Measurements from ENCODE around the gene HTR4.

Gene HTR4

GRCh38 chr5:148606296-148606695, 48.0 kb downstream of the HTR4 start:
- DNase-seq: no peak

DNA sequence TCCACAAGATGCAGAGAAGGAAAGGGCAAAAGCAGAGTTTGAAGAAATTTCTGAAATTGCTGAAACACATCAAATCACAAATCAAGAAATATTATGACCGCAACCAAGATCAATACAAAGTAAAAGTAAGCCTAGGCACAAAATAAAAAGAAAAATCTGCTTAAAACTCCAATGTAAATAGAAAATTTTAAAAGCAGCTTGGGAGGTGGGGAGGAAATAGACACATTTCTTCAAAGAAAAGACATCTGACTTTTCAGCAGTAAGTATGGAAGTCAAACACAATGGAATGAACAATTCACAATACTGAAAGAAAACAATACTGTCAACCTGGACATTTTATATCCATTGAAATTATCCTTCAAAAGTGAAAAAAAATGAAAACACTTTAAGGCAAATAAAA, 55.1 kb downstream of the HTR4 start:
- no peak for DNase-seq

DNA sequence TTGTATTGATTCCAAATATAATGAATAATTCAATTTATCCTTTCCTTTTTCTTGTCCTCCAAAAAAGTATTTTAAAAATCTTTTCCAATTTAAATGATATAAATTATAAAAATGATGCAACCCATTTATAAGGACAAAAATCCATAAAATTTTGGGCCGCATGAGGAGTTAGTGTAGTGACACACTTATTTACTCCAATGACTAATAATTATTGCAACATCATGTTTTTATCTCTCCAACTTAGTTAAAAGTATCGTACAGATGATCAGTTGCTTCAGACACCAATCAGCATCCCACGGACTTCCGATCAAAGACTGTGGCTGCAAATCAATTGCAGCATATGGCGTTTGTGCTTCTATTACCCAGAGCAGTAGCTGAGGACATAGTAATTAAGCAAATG, 58.6 kb downstream of the HTR4 start:
- no peak for DNase-seq

DNA sequence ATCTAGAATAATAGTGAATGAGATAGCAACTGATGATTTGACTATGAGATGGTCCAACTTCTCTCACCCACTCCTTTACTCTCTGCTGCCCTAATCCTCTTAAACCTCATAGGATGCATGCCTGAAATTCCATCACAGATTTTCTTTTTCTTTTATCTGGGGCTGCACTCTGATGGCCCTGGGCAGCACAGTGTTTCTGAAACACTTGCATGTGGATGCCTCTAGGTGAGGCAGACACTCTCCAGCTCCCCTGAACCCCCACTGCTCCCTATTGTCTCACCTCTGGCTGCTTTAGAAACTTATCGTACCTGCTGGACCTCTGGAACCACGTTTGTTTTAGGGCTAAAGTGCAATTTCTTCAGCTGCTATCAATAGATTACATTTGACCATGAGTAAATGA, 67.5 kb downstream of the HTR4 start:
- no peak for DNase-seq

GRCh38 chr5:148585988-148586387, 68.3 kb downstream of the HTR4 start:
- DNase-seq: no peak

DNA sequence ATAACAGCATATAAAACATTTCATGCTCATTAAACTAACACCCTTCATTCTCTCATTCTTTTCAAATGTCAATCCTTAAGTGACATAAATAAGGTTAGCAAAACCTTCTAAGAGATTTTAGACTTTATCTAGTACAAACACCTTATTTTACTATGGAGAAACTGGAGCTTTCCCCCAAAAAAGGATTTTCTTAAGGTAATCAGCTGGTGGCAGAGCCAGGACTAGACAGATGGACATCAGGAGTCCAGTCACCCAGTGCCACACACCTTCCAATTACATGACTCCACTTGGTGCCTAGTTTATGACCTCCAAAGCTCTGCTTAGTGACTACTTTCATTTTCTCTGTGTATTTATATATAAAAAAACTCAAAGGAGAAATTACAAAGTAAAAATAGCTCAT, 70.2 kb downstream of the HTR4 start:
- DNase-seq: no peak

- DNase-seq: no peak
Observed at GRCh38 chr5:148583421-148583965, 70.8 kb downstream of the HTR4 start.

- no peak for DNase-seq
Observed at GRCh38 chr5:148574167-148574566, 80.2 kb downstream of the HTR4 start.

DNA sequence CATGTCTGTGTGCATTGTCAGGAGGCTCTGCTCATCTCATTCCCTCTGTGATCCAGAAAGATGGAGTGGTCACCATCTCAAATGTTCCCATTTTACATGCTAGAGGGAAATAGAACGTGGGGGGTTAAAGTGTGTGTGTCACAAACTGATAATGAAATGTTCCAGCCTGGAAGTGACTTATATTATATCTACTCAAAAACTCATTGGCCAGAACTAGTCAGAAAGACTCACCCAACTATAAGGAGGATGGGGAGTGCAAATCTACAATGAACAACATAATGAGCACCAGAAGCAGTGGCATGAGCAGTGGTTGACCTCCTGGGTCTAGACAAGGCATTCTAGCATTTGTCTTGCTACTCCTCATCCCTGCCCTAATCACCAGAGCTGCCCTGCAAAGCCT, 81.0 kb downstream of the HTR4 start:
- no peak for DNase-seq

DNA sequence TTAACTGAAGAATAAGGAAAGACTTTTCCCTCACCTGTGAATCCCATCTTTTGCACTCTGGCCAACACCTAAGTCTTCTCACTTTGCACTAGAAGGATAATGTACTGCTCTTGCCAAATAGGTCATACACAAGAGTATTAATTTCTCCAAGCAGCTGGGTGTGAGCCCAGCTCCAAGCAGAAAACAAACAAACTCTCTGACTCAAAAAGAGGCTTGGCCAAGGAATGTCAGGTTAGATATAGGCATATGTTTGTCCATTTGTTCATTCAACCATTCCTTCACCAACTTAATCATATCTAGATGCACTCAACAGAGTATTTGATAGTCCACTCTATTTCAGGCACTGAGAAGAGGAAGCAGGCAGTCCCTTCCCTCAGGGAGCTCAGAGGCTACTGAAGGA, 84.4 kb downstream of the HTR4 start:
- DNase-seq: no peak

DNA sequence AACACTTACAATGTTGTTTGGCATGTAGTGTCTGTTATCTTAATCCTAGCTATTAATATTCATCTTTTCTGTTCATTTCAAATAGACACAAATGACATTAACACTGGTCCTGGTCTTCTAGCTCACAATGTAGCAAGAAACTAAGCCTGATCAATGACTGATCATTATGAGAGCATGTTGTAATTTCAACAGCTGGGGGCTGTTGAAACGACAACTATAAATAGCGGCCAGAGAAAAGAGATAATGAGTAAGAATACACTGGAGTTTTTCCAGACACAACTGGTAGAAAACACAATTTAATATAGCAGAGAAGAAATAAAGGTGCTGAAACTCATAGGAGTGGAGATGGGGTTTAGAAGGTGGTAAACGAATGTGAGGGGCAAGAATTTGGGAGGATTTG, 89.2 kb downstream of the HTR4 start:
- DNase-seq: no peak

GRCh38 chr5:148563021-148563420, 91.3 kb downstream of the HTR4 start:
- DNase-seq: no peak

DNA sequence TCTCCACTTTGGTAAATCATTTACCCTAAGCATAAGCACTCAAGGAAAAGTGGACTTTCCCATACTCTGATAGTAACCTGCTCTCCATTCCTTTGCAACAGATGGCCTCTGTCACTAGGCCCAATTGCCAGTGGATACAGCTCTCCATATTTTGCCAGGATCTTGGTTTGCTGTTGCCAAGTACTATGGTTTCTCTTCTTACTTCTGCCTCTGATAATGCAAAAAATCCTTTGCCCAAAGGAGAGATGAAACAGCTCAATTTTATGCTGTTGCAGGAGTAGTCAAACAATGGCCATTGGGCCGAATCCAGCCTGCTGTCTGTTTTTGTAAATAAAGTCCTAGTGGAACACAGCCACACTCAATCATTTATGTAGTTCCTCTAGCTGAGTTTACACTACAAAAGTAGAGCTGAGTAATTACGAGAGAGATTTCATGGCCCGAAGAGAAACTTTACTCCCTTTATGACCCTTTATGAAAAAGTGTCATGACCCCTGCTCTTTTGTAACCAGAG, 92.5 kb downstream of the HTR4 start:
- DNase-seq: no peak

DNA sequence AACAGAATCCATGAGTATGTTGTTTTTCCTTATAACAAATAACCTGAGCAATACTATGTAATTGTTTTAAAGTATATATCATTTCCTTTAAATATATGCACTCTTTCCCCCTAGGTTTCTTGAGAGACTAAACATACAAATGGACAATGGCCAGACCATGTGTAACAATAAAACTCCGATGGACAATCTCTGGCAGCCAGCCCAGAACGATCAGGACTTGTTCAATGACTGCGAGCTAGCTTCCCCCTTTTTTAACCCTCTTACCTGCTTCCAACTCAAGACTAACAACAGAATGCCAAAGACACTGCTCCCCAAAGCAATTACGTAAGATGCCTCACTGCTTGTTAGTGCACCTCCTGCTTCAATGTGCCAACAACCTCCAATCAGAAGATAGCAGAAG, 94.9 kb downstream of the HTR4 start:
- DNase-seq: no peak

GRCh38 chr5:148558892-148559291, 95.4 kb downstream of the HTR4 start:
- no peak for DNase-seq

DNA sequence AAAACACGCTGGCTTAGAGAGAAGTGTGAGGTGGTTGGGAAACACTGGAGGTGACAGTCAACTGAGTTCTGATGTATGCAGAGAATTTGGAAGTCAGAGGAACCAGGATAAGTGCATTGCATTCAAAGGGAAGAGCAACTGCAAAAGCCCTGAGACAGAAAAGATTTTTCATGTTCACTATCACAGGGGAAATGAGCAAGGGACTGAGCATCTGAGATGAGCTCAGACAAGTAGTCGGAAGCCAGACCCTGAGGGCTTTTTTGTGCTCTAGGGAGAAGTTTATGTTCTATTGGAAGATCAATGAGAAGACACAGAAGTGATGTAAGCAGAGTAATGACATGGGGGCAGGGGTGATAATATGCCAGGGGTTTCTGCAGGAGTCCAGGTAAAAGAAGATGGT, 97.5 kb downstream of the HTR4 start:
- DNase-seq: no peak

GRCh38 chr5:148554621-148555020, 99.7 kb downstream of the HTR4 start:
- DNase-seq: no peak

DNA sequence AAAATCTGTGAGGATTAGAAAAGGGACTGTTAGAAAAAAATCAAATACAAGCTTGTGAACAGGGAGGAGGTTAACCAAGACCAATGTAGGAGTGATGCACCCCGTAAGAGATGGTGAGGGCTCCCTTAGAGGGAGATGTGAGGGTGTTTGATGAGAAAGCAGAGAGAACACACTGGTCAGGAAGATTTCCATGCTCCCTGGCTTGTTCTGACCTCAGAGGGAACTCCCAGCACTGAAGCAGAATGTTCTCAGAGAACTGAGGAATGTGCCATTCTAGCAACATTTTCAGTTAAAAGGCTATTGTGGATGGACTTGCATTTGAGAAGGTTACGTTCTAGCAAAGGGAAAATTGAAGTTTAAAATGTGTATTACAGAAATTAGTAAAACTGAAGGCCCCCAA, 110.6 kb downstream of the HTR4 start:
- no peak for DNase-seq

- no peak for DNase-seq
Observed at GRCh38 chr5:148542812-148543211, 111.5 kb downstream of the HTR4 start.

DNA sequence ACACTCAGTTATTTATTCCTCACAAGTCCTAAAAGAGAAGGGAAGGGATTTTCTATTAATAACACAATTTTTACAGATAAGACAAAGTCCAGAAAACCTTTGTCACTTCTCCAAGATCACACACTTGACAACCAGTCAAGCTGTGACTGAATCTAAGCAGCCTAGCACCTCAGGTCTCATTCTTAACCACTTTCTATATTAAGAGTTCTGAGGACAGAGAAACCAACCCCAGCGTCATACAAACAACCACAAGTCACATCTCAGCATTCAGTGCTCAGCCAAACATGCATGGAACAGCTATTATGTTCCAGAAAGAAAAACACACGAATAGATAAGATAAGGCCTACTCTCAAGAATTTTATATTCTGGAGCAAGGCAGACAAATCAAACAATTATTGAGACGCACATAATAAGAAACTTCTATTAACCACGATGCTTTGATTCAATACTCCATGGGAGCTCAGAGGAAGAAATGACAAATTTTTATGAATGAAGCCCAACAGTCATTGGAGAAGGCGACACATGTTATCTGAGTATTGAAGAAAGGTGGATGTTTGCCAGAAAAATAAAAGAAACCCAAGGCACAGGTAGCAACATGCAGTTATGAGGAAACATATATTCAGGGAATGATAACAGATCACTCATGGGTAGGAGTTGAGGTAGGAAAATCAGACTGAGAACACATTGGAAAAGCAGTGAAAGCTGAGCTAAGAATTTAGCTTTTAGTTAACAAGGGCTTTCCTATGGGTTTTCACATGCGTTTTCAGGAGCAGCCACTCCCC, 113.1 kb downstream of the HTR4 start:
- no peak for DNase-seq

DNA sequence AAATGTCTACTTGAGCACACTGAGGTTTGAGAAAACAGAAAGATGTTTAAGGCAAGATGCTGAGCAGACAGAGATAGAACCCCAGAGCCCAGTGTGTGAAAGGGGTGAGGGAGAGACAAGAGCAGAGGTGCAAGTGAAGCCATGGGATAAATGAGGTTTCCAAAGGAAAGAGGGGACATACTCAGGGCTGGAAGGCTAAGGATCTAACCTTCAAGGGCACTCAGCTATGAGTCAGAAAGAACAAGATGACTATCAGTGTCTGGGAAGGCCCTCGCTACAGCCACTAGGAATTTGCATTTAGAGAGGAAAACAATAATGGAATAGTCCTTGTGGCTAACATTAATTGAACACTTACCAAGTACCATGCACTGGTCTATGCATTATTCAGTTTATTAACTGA, 113.7 kb downstream of the HTR4 start:
- no peak for DNase-seq

DNA sequence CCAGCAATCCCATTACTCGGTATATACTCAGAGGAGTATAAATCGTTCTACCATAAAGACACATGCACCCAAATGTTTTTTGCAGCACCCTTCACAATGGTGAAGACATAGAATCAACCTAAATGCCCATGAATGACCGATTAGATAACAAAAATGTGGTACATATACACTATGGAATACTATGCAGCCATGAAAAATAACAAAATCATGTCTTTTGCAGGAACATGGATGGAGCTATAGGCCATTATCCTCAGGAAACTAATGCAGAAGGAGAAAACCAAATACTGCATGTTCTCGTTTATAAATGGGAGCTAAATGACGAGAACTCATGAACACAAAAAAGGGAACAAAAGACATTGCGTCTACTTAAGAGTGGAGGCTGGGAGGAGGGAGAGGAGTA, 114.5 kb downstream of the HTR4 start:
- DNase-seq: no peak

DNA sequence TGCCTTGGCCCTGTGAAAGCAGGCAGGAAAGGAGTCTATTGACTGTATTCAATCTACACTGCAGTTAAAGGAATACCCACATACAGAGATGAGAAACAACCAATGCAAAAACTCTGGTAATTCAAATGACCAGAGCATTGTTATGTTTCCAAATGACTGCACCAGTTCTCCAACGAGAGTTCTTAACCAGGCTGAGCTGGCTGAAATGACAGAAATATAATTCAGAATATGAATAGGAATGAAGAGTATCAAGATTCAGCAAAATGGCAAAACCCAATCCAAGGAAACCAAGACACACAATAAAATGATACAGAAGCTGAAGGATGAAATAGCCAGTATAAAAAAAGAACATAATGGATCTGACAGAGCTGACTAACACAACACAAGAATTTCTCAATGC, 119.1 kb downstream of the HTR4 start:
- DNase-seq: no peak

- DNase-seq: no peak
Observed at GRCh38 chr5:148532969-148533670, 121.2 kb downstream of the HTR4 start.
